Astrocyte (in vitro differentiated cells and primary cell): Measurements from ENCODE around the gene CACNG6. TPM values are rescaled to one million over a fixed set of nuclear protein-coding genes. Genes with fewer than 3 reads are reported as not detected.

Experiments
- DNase-seq: peaks from one replicate; pipeline ENCODE4 v3.0.0-alpha.2; 2010; ENCODE audit warnings: low read depth
- FAIRE-seq: peaks from 2 replicates; lab custom pipeline; 2011; peaks lifted over from hg19 to GRCh38; lab: Jason Lieb, UNC
- H2AFZ ChIP-seq: 2 replicates; pipeline ENCODE4 v1.6.0; 2012; ENCODE audit warnings: low read depth, low read length, inconsistent platforms
- H3K27ac ChIP-seq: 2 replicates; pipeline ENCODE4 v1.5.1; 2011; ENCODE audit warnings: low read depth, low read length, inconsistent platforms
- H3K27me3 ChIP-seq: 2 replicates; pipeline ENCODE4 v1.6.0; 2011; ENCODE audit warnings: low read length, inconsistent platforms; ENCODE audit not compliant: insufficient read depth
- H3K36me3 ChIP-seq: 2 replicates; pipeline ENCODE4 v1.5.1; 2011; ENCODE audit warnings: low read length, inconsistent platforms; ENCODE audit not compliant: insufficient read depth
- H3K4me1 ChIP-seq: 2 replicates; pipeline ENCODE4 v1.5.1; 2011; ENCODE audit warnings: low read length, inconsistent platforms; ENCODE audit not compliant: insufficient read depth
- H3K4me2 ChIP-seq: 2 replicates; pipeline ENCODE4 v1.6.0; 2012; ENCODE audit warnings: low read length, inconsistent platforms
- H3K4me3 ChIP-seq: 2 replicates; pipeline ENCODE4 v1.5.1; 2011; ENCODE audit warnings: low read depth, mild to moderate bottlenecking, low read length, inconsistent platforms; ENCODE audit not compliant: insufficient read depth
- H3K79me2 ChIP-seq: 2 replicates; pipeline ENCODE4 v1.6.0; 2012; ENCODE audit warnings: mild to moderate bottlenecking, low read length, inconsistent platforms; ENCODE audit not compliant: insufficient read depth
- H3K9ac ChIP-seq: 2 replicates; pipeline ENCODE4 v1.6.0; 2012; ENCODE audit warnings: mild to moderate bottlenecking, low read length, inconsistent platforms
- H3K9me3 ChIP-seq: 2 replicates; pipeline ENCODE4 v1.5.1; 2012; ENCODE audit warnings: low read depth, mild to moderate bottlenecking, low read length, inconsistent platforms; ENCODE audit not compliant: insufficient read depth
- H4K20me1 ChIP-seq: 2 replicates; pipeline ENCODE4 v1.6.0; 2012; ENCODE audit warnings: low read length, inconsistent platforms; ENCODE audit not compliant: insufficient read depth
- H3K27ac Mint-ChIP-seq: one replicate; pipeline ENCODE4 v1.8.0; 2021; ENCODE audit warnings: mild to moderate bottlenecking, mixed read lengths; ENCODE audit not compliant: unreplicated experiment
- H3K27me3 Mint-ChIP-seq: one replicate; pipeline ENCODE4 v1.8.0; 2021; ENCODE audit warnings: low read depth, mixed read lengths; ENCODE audit not compliant: unreplicated experiment
- H3K36me3 Mint-ChIP-seq: one replicate; pipeline ENCODE4 v1.8.0; 2021; ENCODE audit warnings: low read depth, mixed read lengths; ENCODE audit not compliant: unreplicated experiment
- H3K4me1 Mint-ChIP-seq: one replicate; pipeline ENCODE4 v1.8.0; 2021; ENCODE audit warnings: low read depth, mixed read lengths; ENCODE audit not compliant: unreplicated experiment
- H3K4me3 Mint-ChIP-seq: one replicate; pipeline ENCODE4 v1.8.0; 2021; ENCODE audit warnings: mild to moderate bottlenecking, moderate library complexity, mixed read lengths; ENCODE audit not compliant: unreplicated experiment
- H3K9me3 Mint-ChIP-seq: one replicate; pipeline ENCODE4 v1.8.0; 2021; ENCODE audit warnings: mild to moderate bottlenecking, mixed read lengths; ENCODE audit not compliant: unreplicated experiment
- CTCF ChIP-seq: IDR thresholded peaks from 2 replicates; pipeline ENCODE4 v1.5.1; 2011; ENCODE audit warnings: low read depth, mild to moderate bottlenecking, inconsistent platforms, low read length, moderate library complexity; ENCODE audit not compliant: insufficient read depth
- EZH2 ChIP-seq: IDR thresholded peaks from 2 replicates; pipeline ENCODE4 v1.6.1; 2012; ENCODE audit warnings: mild to moderate bottlenecking, low read length, inconsistent platforms; ENCODE audit not compliant: insufficient read depth
- total RNA-seq: library from RNA; stranded (reverse); gene quantifications from 2 replicates; pipeline ENCODE4 v1.2.1, GENCODE V29; 2021

The CACNG6 gene
- total RNA-seq, 1 donor from 2014 or later = 0.20 TPM

- peaks cover 3% of the 10 kb centered on the region for H3K36me3 Mint-ChIP-seq
- no peak overlapping the region for H2AFZ ChIP-seq
- DNase-seq = no peak
- H3K4me1 Mint-ChIP-seq = no peaks in the 10 kb centered on the region
- H3K9me3 Mint-ChIP-seq = no peaks in the 10 kb centered on the region
- H3K27ac ChIP-seq = no peak overlapping the region
- H3K27me3 ChIP-seq = no peaks in the 10 kb centered on the region
- H3K27me3 Mint-ChIP-seq = peaks cover 1% of the 10 kb centered on the region
- no peak for FAIRE-seq
- TF ChIP-seq CTCF = no peak
- TF ChIP-seq EZH2 = no peak
- H3K9ac ChIP-seq = no peak overlapping the region
- no peaks in the 10 kb centered on the region for H3K9me3 ChIP-seq
- no peak overlapping the region for H3K4me2 ChIP-seq
- H4K20me1 ChIP-seq = no peaks in the 10 kb centered on the region
- no peaks in the 10 kb centered on the region for H3K79me2 ChIP-seq
- no peaks in the 10 kb centered on the region for H3K36me3 ChIP-seq
- H3K4me3 ChIP-seq = no peak overlapping the region
- H3K4me1 ChIP-seq = no peaks in the 10 kb centered on the region
- no peak overlapping the region for H3K4me3 Mint-ChIP-seq
- H3K27ac Mint-ChIP-seq = no peak overlapping the region
Measured at GRCh38 chr19:53971673-53972072, 19.8 kb upstream of the CACNG6 start.

GRCh38 chr19:53977429-53977990, 13.9 kb upstream of the CACNG6 start:
- Histone ChIP-seq H3K9ac (no peak overlapping the region), H3K4me2 (peak overlapping the region; percentile 76), H3K27me3 (peaks cover 4% of the 10 kb centered on the region), H3K79me2 (no peaks in the 10 kb centered on the region), H3K9me3 (peaks cover 5% of the 10 kb centered on the region), H3K4me3 (peak overlapping the region; percentile 37), H4K20me1 (no peaks in the 10 kb centered on the region), H3K27ac (no peak overlapping the region), H3K36me3 (no peaks in the 10 kb centered on the region), H2AFZ (peak overlapping the region; percentile 75), H3K4me1 (peaks cover 11% of the 10 kb centered on the region)
- peak; percentile 80 for FAIRE-seq
- Mint-ChIP-seq H3K9me3 (peaks cover 15% of the 10 kb centered on the region), H3K4me1 (peaks cover 6% of the 10 kb centered on the region), H3K4me3 (peak overlapping the region; percentile 87), H3K27ac (peak overlapping the region; percentile 93), H3K27me3 (peaks cover 20% of the 10 kb centered on the region), H3K36me3 (peaks cover 7% of the 10 kb centered on the region)
- peak; percentile 79 for DNase-seq
- no peak for TF ChIP-seq EZH2

GRCh38 chr19:53977991-53978731, 13.3 kb upstream of the CACNG6 start:
- H3K9me3 ChIP-seq = peaks cover 5% of the 10 kb centered on the region
- FAIRE-seq = no peak
- peaks cover 20% of the 10 kb centered on the region for H3K27me3 Mint-ChIP-seq
- peak; percentile 83 for DNase-seq
- H3K36me3 ChIP-seq = no peaks in the 10 kb centered on the region
- H3K4me1 ChIP-seq = peaks cover 11% of the 10 kb centered on the region
- peak overlapping the region; percentile 93 for H3K27ac Mint-ChIP-seq
- H3K4me3 ChIP-seq = peak overlapping the region; percentile 37
- peak overlapping the region; percentile 76 for H3K4me2 ChIP-seq
- no peak overlapping the region for H3K27ac ChIP-seq
- H3K36me3 Mint-ChIP-seq = peaks cover 7% of the 10 kb centered on the region
- H3K9me3 Mint-ChIP-seq = peaks cover 15% of the 10 kb centered on the region
- no peak overlapping the region for H3K9ac ChIP-seq
- TF ChIP-seq CTCF (no peak), EZH2 (peak; percentile 74)
- peak overlapping the region; percentile 75 for H2AFZ ChIP-seq
- peaks cover 6% of the 10 kb centered on the region for H3K4me1 Mint-ChIP-seq
- H3K79me2 ChIP-seq = no peaks in the 10 kb centered on the region
- peaks cover 4% of the 10 kb centered on the region for H3K27me3 ChIP-seq
- H4K20me1 ChIP-seq = no peaks in the 10 kb centered on the region
- peak overlapping the region; percentile 87 for H3K4me3 Mint-ChIP-seq
